ENCODE data around the gene PDGFC.

PDGFC gene

GRCh38 chr4:157005193-157005592, 33.6 kb upstream of the PDGFC start:
- Histone ChIP-seq H3K9ac (ENCODE audit: low read length) (no peak overlapping the region), H3K4me2 (ENCODE audit: low read length) (no peak overlapping the region), H4K20me1 (ENCODE audit: insufficient read depth, low read length) (no peaks in the 10 kb centered on the region), H3K79me2 (ENCODE audit: insufficient read depth, low read length) (no peaks in the 10 kb centered on the region), H3K9me2 (ENCODE audit: low read depth, low read length) (no peaks in the 10 kb centered on the region), H3K9me3 (ENCODE audit: low read length) (no peaks in the 10 kb centered on the region), H2AFZ (ENCODE audit: low read length) (no peak overlapping the region), H3F3A (ENCODE audit: insufficient read depth, low read length) (no peaks in the 10 kb centered on the region), H3K36me3 (ENCODE audit: insufficient read depth, low read length) (no peaks in the 10 kb centered on the region), H3K4me1 (ENCODE audit: insufficient read depth, low read length, severe bottlenecking) (no peaks in the 10 kb centered on the region), H3K27ac (ENCODE audit: low read depth, low read length, poor library complexity, severe bottlenecking) (no peak overlapping the region), H3K4me3 (ENCODE audit: low read depth, low read length, poor library complexity, severe bottlenecking) (no peak overlapping the region), H3K27me3 (ENCODE audit: insufficient read depth, low read length) (no peaks in the 10 kb centered on the region)
- no peak for TF ChIP-seq CTCF (IDR thresholded peaks at IDR 0.05; ENCODE audit: low read length)
- TF ChIP-seq EZH2 (IDR thresholded peaks at IDR 0.05; ENCODE audit: borderline replicate concordance, low read length), result no peak

GRCh38 chr4:157004279-157005161, 32.9 kb upstream of the PDGFC start:
- TF ChIP-seq EZH2 (IDR thresholded peaks at IDR 0.05; ENCODE audit: borderline replicate concordance, low read length) (no peak), CTCF (IDR thresholded peaks at IDR 0.05; ENCODE audit: low read length) (no peak)
- Histone ChIP-seq H2AFZ (ENCODE audit: low read length) (no peak overlapping the region), H3K9ac (ENCODE audit: low read length) (no peak overlapping the region), H3K4me2 (ENCODE audit: low read length) (no peak overlapping the region), H3K27ac (ENCODE audit: low read depth, low read length, poor library complexity, severe bottlenecking) (no peak overlapping the region), H4K20me1 (ENCODE audit: insufficient read depth, low read length) (no peaks in the 10 kb centered on the region), H3K4me3 (ENCODE audit: low read depth, low read length, poor library complexity, severe bottlenecking) (no peak overlapping the region), H3K9me3 (ENCODE audit: low read length) (no peaks in the 10 kb centered on the region), H3F3A (ENCODE audit: insufficient read depth, low read length) (no peaks in the 10 kb centered on the region), H3K79me2 (ENCODE audit: insufficient read depth, low read length) (no peaks in the 10 kb centered on the region), H3K9me2 (ENCODE audit: low read depth, low read length) (no peaks in the 10 kb centered on the region), H3K27me3 (ENCODE audit: insufficient read depth, low read length) (no peaks in the 10 kb centered on the region), H3K4me1 (ENCODE audit: insufficient read depth, low read length, severe bottlenecking) (no peaks in the 10 kb centered on the region), H3K36me3 (ENCODE audit: insufficient read depth, low read length) (no peaks in the 10 kb centered on the region)

- no peaks in the 10 kb centered on the region for H3K9me3 ChIP-seq (ENCODE audit: low read length)
- TF ChIP-seq CTCF (IDR thresholded peaks at IDR 0.05; ENCODE audit: low read length) (no peak), EZH2 (IDR thresholded peaks at IDR 0.05; ENCODE audit: borderline replicate concordance, low read length) (no peak)
- H3K4me1 ChIP-seq (ENCODE audit: insufficient read depth, low read length, severe bottlenecking), result no peaks in the 10 kb centered on the region
- H3K9ac ChIP-seq (ENCODE audit: low read length), result no peak overlapping the region
- no peaks in the 10 kb centered on the region for H3F3A ChIP-seq (ENCODE audit: insufficient read depth, low read length)
- H2AFZ ChIP-seq (ENCODE audit: low read length), result no peak overlapping the region
- H3K4me2 ChIP-seq (ENCODE audit: low read length), result no peak overlapping the region
- no peak overlapping the region for H3K4me3 ChIP-seq (ENCODE audit: low read depth, low read length, poor library complexity, severe bottlenecking)
- H4K20me1 ChIP-seq (ENCODE audit: insufficient read depth, low read length), result no peaks in the 10 kb centered on the region
- H3K79me2 ChIP-seq (ENCODE audit: insufficient read depth, low read length), result no peaks in the 10 kb centered on the region
- no peaks in the 10 kb centered on the region for H3K36me3 ChIP-seq (ENCODE audit: insufficient read depth, low read length)
- no peak overlapping the region for H3K27ac ChIP-seq (ENCODE audit: low read depth, low read length, poor library complexity, severe bottlenecking)
- no peaks in the 10 kb centered on the region for H3K9me2 ChIP-seq (ENCODE audit: low read depth, low read length)
- H3K27me3 ChIP-seq (ENCODE audit: insufficient read depth, low read length), result no peaks in the 10 kb centered on the region
These were observed 27.5 kb upstream of the PDGFC start for GRCh38 chr4:156999175-156999517.

All from OCI-LY1 (cell line).